NCI-H2081 (cell line): Measurements from ENCODE around the gene CHN2.

Experiments
- DNase-seq, 2 experiments: peaks; one replicate each; lab custom pipeline; 2025; lab: John Stamatoyannopoulos, UW

The CHN2 gene

GRCh38 chr7:29363636-29364425, 169.3 kb downstream of the CHN2 start:
- no peak for DNase-seq

GRCh38 chr7:29364661-29365060, 170.1 kb downstream of the CHN2 start:
- no peak for DNase-seq

GRCh38 chr7:29365423-29365822, 170.8 kb downstream of the CHN2 start:
- no peak for DNase-seq

- no peak for DNase-seq
These were observed 173.2 kb downstream of the CHN2 start for GRCh38 chr7:29367784-29368183.

GRCh38 chr7:29369909-29370488, 175.4 kb downstream of the CHN2 start:
- DNase-seq, result no peak

GRCh38 chr7:29370531-29371314, 176.1 kb downstream of the CHN2 start:
- DNase-seq, result peak in 1 of 2 experiments; percentile 47

GRCh38 chr7:29371472-29371871, 176.9 kb downstream of the CHN2 start:
- no peak for DNase-seq

- no peak for DNase-seq
These were observed 177.9 kb downstream of the CHN2 start for GRCh38 chr7:29372351-29373090.

- DNase-seq, result peak in 1 of 2 experiments; percentile 30
These were observed 181.3 kb downstream of the CHN2 start for GRCh38 chr7:29375641-29376562.

- DNase-seq, result peak; percentile 50 to 83
These were observed 183.1 kb downstream of the CHN2 start for GRCh38 chr7:29377718-29378117.

- no peak for DNase-seq
These were observed 185.0 kb downstream of the CHN2 start for GRCh38 chr7:29379551-29379950.

- DNase-seq, result peak in 1 of 2 experiments; percentile 64
These were observed 186.9 kb downstream of the CHN2 start for GRCh38 chr7:29381206-29382094.

- DNase-seq, result no peak
These were observed 189.7 kb downstream of the CHN2 start for GRCh38 chr7:29384277-29384676.

- no peak for DNase-seq
These were observed 190.7 kb downstream of the CHN2 start for GRCh38 chr7:29385214-29385814.

- peak; percentile 26 to 72 for DNase-seq
These were observed 191.7 kb downstream of the CHN2 start for GRCh38 chr7:29386196-29386765.

- DNase-seq, result no peak
These were observed 196.7 kb downstream of the CHN2 start for GRCh38 chr7:29391262-29391661.

- no peak for DNase-seq
These were observed 199.7 kb downstream of the CHN2 start for GRCh38 chr7:29394321-29394720.

GRCh38 chr7:29396563-29396962, 202.0 kb downstream of the CHN2 start:
- DNase-seq, result no peak

GRCh38 chr7:29397398-29397797, 202.8 kb downstream of the CHN2 start:
- DNase-seq, result no peak
